ENCODE measurements around the gene FAM149B1. TPM values are rescaled to one million over a fixed set of nuclear protein-coding genes. Genes with fewer than 3 reads are reported as not detected.

FAM149B1 gene
- polyA plus RNA-seq, 3 donors from 2014 or later, result 4.0 to 4.9 (median 4.5) TPM

- Mint-ChIP-seq H3K4me1 (peaks cover 19 to 41% of the 10 kb centered on the region in 2 donors), H3K27ac (peak overlapping the region in 5 of 6 donors; percentile 17 to 64 (median 45)), H3K4me3 (no peak overlapping the region), H3K9me3 (no peaks in the 10 kb centered on the region), H3K27me3 (ENCODE audit: low read depth in 3 of 3) (peaks cover 0 to 5% (median 2%) of the 10 kb centered on the region in 3 donors), H3K36me3 (peaks cover 12 to 19% (median 18%) of the 10 kb centered on the region in 3 donors)
- peak; percentile 48 to 59 (median 53) for DNase-seq
These were observed 8.8 kb upstream of the FAM149B1 start for GRCh38 chr10:73159038-73159648.

DNA sequence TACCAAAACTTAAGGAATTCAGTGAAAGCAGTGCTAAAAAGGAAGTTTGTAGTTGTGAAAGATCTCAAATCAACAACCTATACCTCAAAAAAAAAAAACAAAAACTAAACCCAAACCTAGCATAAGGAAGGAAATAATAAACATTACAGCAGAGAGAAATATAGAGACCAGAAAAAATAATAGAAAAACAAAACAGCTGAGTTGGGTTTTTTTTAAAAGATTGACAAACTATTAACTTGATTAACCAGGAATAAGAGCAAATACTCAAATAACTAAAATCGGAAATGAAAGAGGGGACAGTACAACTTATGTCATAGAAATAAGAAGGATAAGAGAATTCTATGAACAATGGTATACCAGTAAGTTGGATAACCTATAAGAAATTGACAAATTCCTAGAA is 6.8 kb upstream of the FAM149B1 start:
- peak overlapping the region in 2 of 6 donors; percentile 10 to 58 for H3K27ac Mint-ChIP-seq
- H3K36me3 Mint-ChIP-seq, result peaks cover 8 to 15% (median 14%) of the 10 kb centered on the region in 3 donors
- peaks cover 0 to 2% (median 0%) of the 10 kb centered on the region in 3 donors for H3K27me3 Mint-ChIP-seq (ENCODE audit: low read depth in 3 of 3)
- no peak for DNase-seq
- no peak overlapping the region for H3K4me3 Mint-ChIP-seq
- H3K9me3 Mint-ChIP-seq, result no peaks in the 10 kb centered on the region
- peaks cover 27 to 53% of the 10 kb centered on the region in 2 donors for H3K4me1 Mint-ChIP-seq

DNA sequence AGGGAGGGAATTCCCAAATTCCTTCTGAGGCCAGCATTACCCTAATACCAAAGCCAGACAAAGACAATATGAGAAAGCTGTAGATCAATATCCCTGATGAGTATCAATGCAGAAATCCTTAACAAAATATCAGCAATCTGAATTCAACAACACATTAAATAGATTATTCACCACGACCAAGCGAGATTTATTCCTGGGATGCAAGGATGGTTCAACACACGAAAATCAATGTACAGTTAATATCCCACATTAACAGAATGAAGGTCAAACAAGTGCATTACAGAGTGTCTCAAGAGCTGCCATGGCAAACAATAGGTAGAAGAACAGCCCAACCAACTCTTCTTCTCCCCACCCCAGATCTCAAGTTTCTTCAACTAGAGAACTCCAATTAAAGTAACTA is 6.3 kb upstream of the FAM149B1 start:
- Mint-ChIP-seq H3K27ac (peak overlapping the region in 2 of 6 donors; percentile 19 to 32), H3K27me3 (ENCODE audit: low read depth in 3 of 3) (peaks cover 0 to 2% (median 0%) of the 10 kb centered on the region in 3 donors), H3K4me3 (no peak overlapping the region), H3K9me3 (no peaks in the 10 kb centered on the region), H3K36me3 (peaks cover 5 to 9% (median 8%) of the 10 kb centered on the region in 3 donors), H3K4me1 (peaks cover 33 to 59% of the 10 kb centered on the region in 2 donors)
- no peak for DNase-seq

DNA sequence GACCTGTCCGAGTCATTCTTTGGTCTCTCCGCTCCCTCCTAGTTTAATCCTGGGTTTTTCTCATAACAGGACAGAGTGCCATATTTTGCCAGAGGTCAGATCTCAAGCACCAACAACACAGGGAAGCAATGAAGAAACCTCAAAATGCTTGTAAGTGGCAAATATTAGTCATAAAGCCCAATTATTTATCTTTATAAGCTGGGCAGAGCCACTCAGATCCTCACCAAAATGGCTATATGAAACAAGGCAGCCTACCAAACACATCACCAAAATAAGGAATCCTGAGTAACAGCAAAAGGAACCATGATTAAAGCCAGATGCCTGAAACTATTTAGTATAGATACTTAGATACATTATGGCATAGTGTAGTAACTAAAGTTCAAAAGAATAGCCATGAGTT is 4.8 kb upstream of the FAM149B1 start:
- DNase-seq, result no peak
- H3K27ac Mint-ChIP-seq, result peak overlapping the region in 2 of 6 donors; percentile 10 to 68
- H3K9me3 Mint-ChIP-seq, result no peaks in the 10 kb centered on the region
- H3K36me3 Mint-ChIP-seq, result peaks cover 0 to 8% (median 7%) of the 10 kb centered on the region in 3 donors
- H3K4me3 Mint-ChIP-seq, result no peak overlapping the region
- peaks cover 46 to 73% of the 10 kb centered on the region in 2 donors for H3K4me1 Mint-ChIP-seq
- H3K27me3 Mint-ChIP-seq (ENCODE audit: low read depth in 3 of 3), result peaks cover 3 to 8% (median 5%) of the 10 kb centered on the region in 3 donors

DNA sequence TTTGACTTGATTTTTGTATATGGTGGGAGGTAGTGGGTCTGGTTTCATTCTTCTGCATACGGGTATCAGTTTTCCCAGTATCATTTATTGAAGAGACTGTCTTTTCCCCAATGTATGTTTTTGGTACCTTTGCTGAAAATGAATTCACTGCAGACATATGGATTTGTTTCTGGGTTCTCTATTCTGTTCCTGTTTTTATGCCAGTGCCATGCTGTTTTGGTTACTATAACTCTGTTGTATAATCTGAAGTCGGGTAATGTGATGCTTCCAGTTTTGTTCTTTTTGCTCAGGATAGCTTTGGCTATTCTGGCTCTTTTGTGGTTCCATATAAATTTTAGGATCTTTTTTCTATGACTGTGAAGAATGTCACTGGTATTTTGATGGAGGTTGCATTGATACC is 947 bp upstream of the FAM149B1 start:
- H3K27me3 Mint-ChIP-seq (ENCODE audit: low read depth in 3 of 3), result peaks cover 3 to 8% (median 7%) of the 10 kb centered on the region in 3 donors
- H3K9me3 Mint-ChIP-seq, result no peaks in the 10 kb centered on the region
- peaks cover 40 to 56% of the 10 kb centered on the region in 2 donors for H3K4me1 Mint-ChIP-seq
- H3K4me3 Mint-ChIP-seq, result peak overlapping the region; percentile 98 to 100 (median 100)
- no peak for DNase-seq
- peak overlapping the region; percentile 99 to 100 (median 100) for H3K27ac Mint-ChIP-seq
- H3K36me3 Mint-ChIP-seq, result peaks cover 0 to 3% (median 0%) of the 10 kb centered on the region in 3 donors

DNA sequence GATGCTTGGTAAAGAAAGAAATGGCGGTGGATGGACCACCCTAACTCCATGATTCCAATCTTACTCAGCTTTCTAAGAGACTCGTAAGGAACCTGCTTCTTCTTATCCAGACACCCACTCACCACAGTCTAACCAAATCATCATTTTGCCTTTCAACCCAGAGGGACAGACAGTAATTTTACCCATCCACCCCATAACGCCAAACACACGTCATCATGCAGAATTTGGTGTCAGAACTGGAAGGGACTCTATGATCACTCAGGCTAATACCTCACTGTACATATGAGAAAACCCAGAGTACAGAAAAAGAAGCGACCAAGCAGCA is 499 bp upstream of the FAM149B1 start:
- DNase-seq, result no peak
- H3K27me3 Mint-ChIP-seq (ENCODE audit: low read depth in 3 of 3), result peaks cover 3 to 8% (median 7%) of the 10 kb centered on the region in 3 donors
- peaks cover 37 to 52% of the 10 kb centered on the region in 2 donors for H3K4me1 Mint-ChIP-seq
- H3K4me3 Mint-ChIP-seq, result peak overlapping the region; percentile 98 to 100 (median 100)
- H3K36me3 Mint-ChIP-seq, result no peaks in the 10 kb centered on the region
- H3K9me3 Mint-ChIP-seq, result no peaks in the 10 kb centered on the region
- peak overlapping the region; percentile 99 to 100 (median 100) for H3K27ac Mint-ChIP-seq

DNA sequence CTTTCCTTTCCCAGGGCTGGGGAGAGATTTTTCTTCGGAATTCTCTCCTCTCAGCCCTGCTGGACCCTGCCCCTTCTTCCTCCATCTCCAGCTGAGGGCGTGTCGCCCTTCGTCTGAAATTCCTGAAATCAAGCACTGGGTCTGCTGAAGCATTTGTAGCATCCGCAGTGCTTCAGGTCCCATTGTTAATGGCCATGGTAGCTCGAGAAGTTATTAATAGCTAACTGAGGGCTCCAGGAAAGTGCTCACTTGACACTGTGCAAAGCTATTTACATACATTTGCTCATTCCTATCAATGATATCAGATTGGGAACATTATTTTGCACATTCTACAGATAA is 515 bp downstream of the FAM149B1 start:
- Mint-ChIP-seq H3K9me3 (no peaks in the 10 kb centered on the region), H3K4me3 (peak overlapping the region; percentile 92 to 100 (median 100)), H3K36me3 (no peaks in the 10 kb centered on the region), H3K27ac (peak overlapping the region; percentile 93 to 100 (median 96)), H3K27me3 (ENCODE audit: low read depth in 3 of 3) (peaks cover 3 to 8% (median 5%) of the 10 kb centered on the region in 3 donors), H3K4me1 (peaks cover 32 to 43% of the 10 kb centered on the region in 2 donors)
- no peak for DNase-seq

GRCh38 chr10:73169320-73169719 is 1.4 kb downstream of the FAM149B1 start:
- peaks cover 3 to 8% (median 5%) of the 10 kb centered on the region in 3 donors for H3K27me3 Mint-ChIP-seq (ENCODE audit: low read depth in 3 of 3)
- peaks cover 32 to 38% of the 10 kb centered on the region in 2 donors for H3K4me1 Mint-ChIP-seq
- H3K27ac Mint-ChIP-seq, result peak overlapping the region in 1 of 6 donors; percentile 66
- H3K9me3 Mint-ChIP-seq, result no peaks in the 10 kb centered on the region
- no peaks in the 10 kb centered on the region for H3K36me3 Mint-ChIP-seq
- no peak for DNase-seq
- peak overlapping the region in 4 of 5 donors; percentile 29 to 71 (median 56) for H3K4me3 Mint-ChIP-seq

GRCh38 chr10:73172867-73173266 is 4.9 kb downstream of the FAM149B1 start:
- H3K27me3 Mint-ChIP-seq (ENCODE audit: low read depth in 3 of 3), result peaks cover under 1 to 3% (median 1%) of the 10 kb centered on the region in 3 donors
- peaks cover 6 to 8% of the 10 kb centered on the region in 2 donors for H3K4me1 Mint-ChIP-seq
- no peak overlapping the region for H3K4me3 Mint-ChIP-seq
- H3K36me3 Mint-ChIP-seq, result peaks cover 0 to 10% (median 6%) of the 10 kb centered on the region in 3 donors
- H3K27ac Mint-ChIP-seq, result no peak overlapping the region
- DNase-seq, result no peak
- H3K9me3 Mint-ChIP-seq, result no peaks in the 10 kb centered on the region

GRCh38 chr10:73174148-73174925 is 6.4 kb downstream of the FAM149B1 start:
- no peaks in the 10 kb centered on the region for H3K27me3 Mint-ChIP-seq (ENCODE audit: low read depth in 3 of 3)
- H3K27ac Mint-ChIP-seq, result no peak overlapping the region
- H3K9me3 Mint-ChIP-seq, result no peaks in the 10 kb centered on the region
- peaks cover 0 to 11% (median 6%) of the 10 kb centered on the region in 3 donors for H3K36me3 Mint-ChIP-seq
- no peaks in the 10 kb centered on the region for H3K4me1 Mint-ChIP-seq
- H3K4me3 Mint-ChIP-seq, result no peak overlapping the region
- DNase-seq, result no peak

GRCh38 chr10:73182568-73182967 is 14.6 kb downstream of the FAM149B1 start:
- no peak for DNase-seq

DNA sequence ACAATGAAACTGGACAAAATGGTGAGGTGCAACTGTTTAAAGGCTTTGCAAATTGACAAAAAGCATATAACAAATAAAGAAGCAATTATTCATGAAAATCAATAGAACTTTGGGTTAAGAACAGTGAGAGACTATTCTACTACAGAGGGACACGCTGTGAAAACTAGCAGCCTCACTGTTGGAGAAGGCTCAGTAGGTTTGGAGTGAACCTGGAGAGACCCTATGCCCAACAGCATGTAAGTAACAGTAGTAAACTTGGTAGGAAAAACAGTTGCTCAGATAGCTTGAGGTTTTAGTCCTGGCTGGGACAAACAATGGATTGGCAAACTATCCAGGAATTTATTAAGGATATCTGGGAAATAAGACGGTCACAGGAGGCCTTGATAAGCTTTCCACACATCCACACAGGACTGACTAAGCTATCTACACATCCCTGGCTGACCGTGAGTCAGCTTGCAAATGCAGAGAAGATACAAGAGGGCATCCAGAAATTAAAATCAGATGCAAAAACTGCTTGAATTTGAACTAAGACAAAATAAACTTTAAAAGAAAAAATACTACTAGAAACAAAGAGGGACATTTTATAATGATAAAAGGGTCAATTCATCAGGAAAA is 15.9 kb downstream of the FAM149B1 start:
- Mint-ChIP-seq H3K27ac (no peak overlapping the region), H3K27me3 (ENCODE audit: low read depth in 3 of 3) (no peaks in the 10 kb centered on the region), H3K9me3 (peaks cover 0 to 2% (median 0%) of the 10 kb centered on the region in 6 donors), H3K36me3 (peaks cover 22 to 43% (median 39%) of the 10 kb centered on the region in 3 donors), H3K4me1 (no peaks in the 10 kb centered on the region), H3K4me3 (no peak overlapping the region)
- DNase-seq, result no peak

More at GRCh38 chr10:73182568-73182967, 14.6 kb downstream of the FAM149B1 start:
- no peak overlapping the region for H3K4me3 Mint-ChIP-seq
- H3K4me1 Mint-ChIP-seq, result no peaks in the 10 kb centered on the region
- no peak overlapping the region for H3K27ac Mint-ChIP-seq
- no peaks in the 10 kb centered on the region for H3K27me3 Mint-ChIP-seq (ENCODE audit: low read depth in 3 of 3)
- H3K36me3 Mint-ChIP-seq, result peaks cover 22 to 47% (median 39%) of the 10 kb centered on the region in 3 donors
- peaks cover 0 to 2% (median 0%) of the 10 kb centered on the region in 6 donors for H3K9me3 Mint-ChIP-seq

DNA sequence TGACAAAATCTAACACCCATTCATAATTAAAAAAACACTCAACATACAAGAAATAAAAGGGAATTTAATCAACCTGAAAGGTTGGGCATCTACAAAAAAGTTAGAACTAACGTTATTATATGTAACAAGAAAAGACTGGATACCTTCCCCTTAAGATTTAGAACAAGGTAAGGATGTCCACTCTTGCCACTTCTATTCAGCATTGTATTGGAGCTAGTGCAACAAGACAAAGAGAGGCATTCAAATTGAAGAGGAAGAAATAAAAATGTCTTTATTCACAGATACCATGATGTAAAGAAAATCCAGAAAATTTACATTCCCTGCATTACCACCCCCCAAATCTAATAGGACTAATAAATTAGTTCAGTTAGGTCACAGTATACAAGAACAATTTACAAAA is 18.3 kb downstream of the FAM149B1 start:
- no peak for DNase-seq
- Mint-ChIP-seq H3K9me3 (peaks cover 0 to 2% (median 0%) of the 10 kb centered on the region in 6 donors), H3K4me1 (no peaks in the 10 kb centered on the region), H3K27me3 (ENCODE audit: low read depth in 3 of 3) (no peaks in the 10 kb centered on the region), H3K27ac (no peak overlapping the region), H3K4me3 (no peak overlapping the region), H3K36me3 (peaks cover 14 to 29% (median 26%) of the 10 kb centered on the region in 3 donors)

DNA sequence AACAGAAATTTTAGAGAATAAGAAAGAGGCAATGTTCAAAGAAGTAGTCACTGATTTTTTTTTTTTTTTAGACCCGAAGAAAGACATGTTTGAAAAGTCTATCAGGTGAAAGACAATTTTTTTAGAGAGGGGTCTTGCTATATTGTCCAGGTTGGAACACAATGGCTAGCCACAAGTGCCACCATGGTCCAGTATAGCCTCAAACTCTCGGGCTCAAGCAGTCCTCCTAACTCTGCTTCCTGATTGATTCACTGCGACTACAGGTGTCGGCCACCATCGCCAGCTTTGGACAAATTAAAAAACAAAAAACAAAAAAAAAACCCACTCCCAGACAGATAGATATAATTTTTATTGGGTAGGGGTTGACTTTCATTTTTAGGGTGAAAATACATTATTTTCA is 22.3 kb downstream of the FAM149B1 start:
- Mint-ChIP-seq H3K9me3 (no peaks in the 10 kb centered on the region), H3K27ac (no peak overlapping the region), H3K36me3 (peaks cover 0 to 7% (median 6%) of the 10 kb centered on the region in 3 donors), H3K4me1 (no peaks in the 10 kb centered on the region), H3K4me3 (no peak overlapping the region), H3K27me3 (ENCODE audit: low read depth in 3 of 3) (no peaks in the 10 kb centered on the region)
- no peak for DNase-seq
